Astrocyte (in vitro differentiated cells and primary cell): Measurements from ENCODE around the gene UBR4. TPM values are rescaled to one million over a fixed set of nuclear protein-coding genes. Genes with fewer than 3 reads are reported as not detected.

ENCODE experiments used
- DNase-seq: peaks from one replicate; pipeline ENCODE4 v3.0.0-alpha.2; 2010; ENCODE audit warnings: low read depth
- FAIRE-seq: peaks from 2 replicates; lab custom pipeline; 2011; peaks lifted over from hg19 to GRCh38; lab: Jason Lieb, UNC
- H2AFZ ChIP-seq: 2 replicates; pipeline ENCODE4 v1.6.0; 2012; ENCODE audit warnings: low read depth, low read length, inconsistent platforms
- H3K27ac ChIP-seq: 2 replicates; pipeline ENCODE4 v1.5.1; 2011; ENCODE audit warnings: low read depth, low read length, inconsistent platforms
- H3K27me3 ChIP-seq: 2 replicates; pipeline ENCODE4 v1.6.0; 2011; ENCODE audit warnings: low read length, inconsistent platforms; ENCODE audit not compliant: insufficient read depth
- H3K36me3 ChIP-seq: 2 replicates; pipeline ENCODE4 v1.5.1; 2011; ENCODE audit warnings: low read length, inconsistent platforms; ENCODE audit not compliant: insufficient read depth
- H3K4me1 ChIP-seq: 2 replicates; pipeline ENCODE4 v1.5.1; 2011; ENCODE audit warnings: low read length, inconsistent platforms; ENCODE audit not compliant: insufficient read depth
- H3K4me2 ChIP-seq: 2 replicates; pipeline ENCODE4 v1.6.0; 2012; ENCODE audit warnings: low read length, inconsistent platforms
- H3K4me3 ChIP-seq: 2 replicates; pipeline ENCODE4 v1.5.1; 2011; ENCODE audit warnings: low read depth, mild to moderate bottlenecking, low read length, inconsistent platforms; ENCODE audit not compliant: insufficient read depth
- H3K79me2 ChIP-seq: 2 replicates; pipeline ENCODE4 v1.6.0; 2012; ENCODE audit warnings: mild to moderate bottlenecking, low read length, inconsistent platforms; ENCODE audit not compliant: insufficient read depth
- H3K9ac ChIP-seq: 2 replicates; pipeline ENCODE4 v1.6.0; 2012; ENCODE audit warnings: mild to moderate bottlenecking, low read length, inconsistent platforms
- H3K9me3 ChIP-seq: 2 replicates; pipeline ENCODE4 v1.5.1; 2012; ENCODE audit warnings: low read depth, mild to moderate bottlenecking, low read length, inconsistent platforms; ENCODE audit not compliant: insufficient read depth
- H4K20me1 ChIP-seq: 2 replicates; pipeline ENCODE4 v1.6.0; 2012; ENCODE audit warnings: low read length, inconsistent platforms; ENCODE audit not compliant: insufficient read depth
- H3K27ac Mint-ChIP-seq: one replicate; pipeline ENCODE4 v1.8.0; 2021; ENCODE audit warnings: mild to moderate bottlenecking, mixed read lengths; ENCODE audit not compliant: unreplicated experiment
- H3K27me3 Mint-ChIP-seq: one replicate; pipeline ENCODE4 v1.8.0; 2021; ENCODE audit warnings: low read depth, mixed read lengths; ENCODE audit not compliant: unreplicated experiment
- H3K36me3 Mint-ChIP-seq: one replicate; pipeline ENCODE4 v1.8.0; 2021; ENCODE audit warnings: low read depth, mixed read lengths; ENCODE audit not compliant: unreplicated experiment
- H3K4me1 Mint-ChIP-seq: one replicate; pipeline ENCODE4 v1.8.0; 2021; ENCODE audit warnings: low read depth, mixed read lengths; ENCODE audit not compliant: unreplicated experiment
- H3K4me3 Mint-ChIP-seq: one replicate; pipeline ENCODE4 v1.8.0; 2021; ENCODE audit warnings: mild to moderate bottlenecking, moderate library complexity, mixed read lengths; ENCODE audit not compliant: unreplicated experiment
- H3K9me3 Mint-ChIP-seq: one replicate; pipeline ENCODE4 v1.8.0; 2021; ENCODE audit warnings: mild to moderate bottlenecking, mixed read lengths; ENCODE audit not compliant: unreplicated experiment
- EZH2 ChIP-seq: IDR thresholded peaks from 2 replicates; pipeline ENCODE4 v1.6.1; 2012; ENCODE audit warnings: mild to moderate bottlenecking, low read length, inconsistent platforms; ENCODE audit not compliant: insufficient read depth
- total RNA-seq: library from RNA; stranded (reverse); gene quantifications from 2 replicates; pipeline ENCODE4 v1.2.1, GENCODE V29; 2021
- TF ChIP-seq, protein P1 (sequence below): IDR thresholded peaks from 2 replicates; pipeline ENCODE4 v1.5.1; 2011; ENCODE audit warnings: low read depth, mild to moderate bottlenecking, inconsistent platforms, low read length, moderate library complexity; ENCODE audit not compliant: insufficient read depth

The UBR4 gene
- total RNA-seq, 1 donor from 2014 or later: 153 TPM

DNA sequence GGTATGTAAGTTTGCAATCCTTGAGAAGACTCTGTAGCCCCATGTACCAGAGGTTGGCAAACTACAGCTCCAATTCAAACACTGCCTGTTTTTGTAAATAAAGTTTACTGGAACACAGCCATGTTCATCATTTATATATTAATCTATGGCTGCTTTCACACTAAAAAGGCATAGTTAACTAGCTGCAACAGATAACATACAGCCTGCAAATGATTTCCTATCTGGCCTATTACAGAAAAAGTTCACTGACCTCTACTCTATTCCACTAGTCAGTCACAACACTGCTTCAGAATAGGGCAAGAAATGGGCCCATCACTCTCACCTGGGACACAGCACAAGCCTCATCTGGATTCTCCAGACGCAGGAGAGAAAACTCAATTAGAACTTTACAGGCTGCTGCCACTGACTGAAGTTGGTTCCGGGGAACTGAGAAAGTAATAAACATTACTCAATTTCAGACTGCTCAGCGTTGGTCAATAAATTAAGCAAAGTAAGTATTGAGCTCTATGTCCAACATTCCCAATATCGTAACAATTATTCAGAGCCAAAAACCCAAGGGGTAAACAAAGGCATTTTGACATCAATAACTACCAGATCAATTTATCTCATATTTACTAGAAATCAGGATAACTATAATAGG, 10.6 kb downstream of the UBR4 start:
- no peaks in the 10 kb centered on the region for H3K27me3 ChIP-seq
- Mint-ChIP-seq H3K4me3 (no peak overlapping the region), H3K9me3 (no peaks in the 10 kb centered on the region), H3K36me3 (peaks cover 2% of the 10 kb centered on the region), H3K27ac (no peak overlapping the region), H3K27me3 (no peaks in the 10 kb centered on the region), H3K4me1 (peaks cover 16% of the 10 kb centered on the region)
- H4K20me1 ChIP-seq: peaks cover 80% of the 10 kb centered on the region
- H3K4me2 ChIP-seq: no peak overlapping the region
- H3K27ac ChIP-seq: no peak overlapping the region
- no peak overlapping the region for H2AFZ ChIP-seq
- no peak overlapping the region for H3K9ac ChIP-seq
- H3K4me3 ChIP-seq: no peak overlapping the region
- FAIRE-seq (no peak), DNase-seq (no peak)
- H3K36me3 ChIP-seq: peaks cover 48% of the 10 kb centered on the region
- no peaks in the 10 kb centered on the region for H3K9me3 ChIP-seq
- TF ChIP-seq EZH2: no peak
- TF ChIP-seq, protein P1, sequence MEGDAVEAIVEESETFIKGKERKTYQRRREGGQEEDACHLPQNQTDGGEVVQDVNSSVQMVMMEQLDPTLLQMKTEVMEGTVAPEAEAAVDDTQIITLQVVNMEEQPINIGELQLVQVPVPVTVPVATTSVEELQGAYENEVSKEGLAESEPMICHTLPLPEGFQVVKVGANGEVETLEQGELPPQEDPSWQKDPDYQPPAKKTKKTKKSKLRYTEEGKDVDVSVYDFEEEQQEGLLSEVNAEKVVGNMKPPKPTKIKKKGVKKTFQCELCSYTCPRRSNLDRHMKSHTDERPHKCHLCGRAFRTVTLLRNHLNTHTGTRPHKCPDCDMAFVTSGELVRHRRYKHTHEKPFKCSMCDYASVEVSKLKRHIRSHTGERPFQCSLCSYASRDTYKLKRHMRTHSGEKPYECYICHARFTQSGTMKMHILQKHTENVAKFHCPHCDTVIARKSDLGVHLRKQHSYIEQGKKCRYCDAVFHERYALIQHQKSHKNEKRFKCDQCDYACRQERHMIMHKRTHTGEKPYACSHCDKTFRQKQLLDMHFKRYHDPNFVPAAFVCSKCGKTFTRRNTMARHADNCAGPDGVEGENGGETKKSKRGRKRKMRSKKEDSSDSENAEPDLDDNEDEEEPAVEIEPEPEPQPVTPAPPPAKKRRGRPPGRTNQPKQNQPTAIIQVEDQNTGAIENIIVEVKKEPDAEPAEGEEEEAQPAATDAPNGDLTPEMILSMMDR: no peak
- H3K4me1 ChIP-seq: peaks cover 10% of the 10 kb centered on the region
- peaks cover 73% of the 10 kb centered on the region for H3K79me2 ChIP-seq

DNA sequence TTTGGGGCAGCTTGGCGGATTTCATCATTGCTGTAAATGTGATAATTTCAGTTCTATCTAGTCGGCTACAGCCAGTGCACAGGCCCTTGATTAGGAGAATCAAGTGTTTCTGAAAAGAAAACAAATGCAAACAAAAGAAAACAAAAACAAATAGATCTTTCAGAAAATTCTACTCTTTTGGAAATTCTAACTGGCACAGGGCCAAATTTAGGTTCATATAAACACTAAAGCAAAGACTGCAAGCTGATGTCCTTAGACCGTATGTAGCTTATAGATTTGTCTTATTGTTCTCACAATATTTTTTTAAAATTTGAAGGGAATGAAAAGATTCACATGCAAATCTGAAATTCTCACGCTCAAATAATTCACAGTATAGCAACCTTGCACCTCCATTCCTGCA, 11.2 kb downstream of the UBR4 start:
- no peak overlapping the region for H2AFZ ChIP-seq
- Mint-ChIP-seq H3K4me1 (peaks cover 16% of the 10 kb centered on the region), H3K9me3 (no peaks in the 10 kb centered on the region), H3K4me3 (no peak overlapping the region), H3K27ac (no peak overlapping the region), H3K36me3 (peaks cover 2% of the 10 kb centered on the region), H3K27me3 (no peaks in the 10 kb centered on the region)
- H3K4me3 ChIP-seq: no peak overlapping the region
- no peaks in the 10 kb centered on the region for H3K27me3 ChIP-seq
- peaks cover 78% of the 10 kb centered on the region for H4K20me1 ChIP-seq
- no peak for TF ChIP-seq EZH2
- TF ChIP-seq, protein P1: no peak
- H3K9me3 ChIP-seq: no peaks in the 10 kb centered on the region
- no peak overlapping the region for H3K4me2 ChIP-seq
- DNase-seq: no peak
- FAIRE-seq: no peak
- H3K79me2 ChIP-seq: peaks cover 70% of the 10 kb centered on the region
- H3K4me1 ChIP-seq: peaks cover 9% of the 10 kb centered on the region
- H3K9ac ChIP-seq: no peak overlapping the region
- H3K36me3 ChIP-seq: peaks cover 53% of the 10 kb centered on the region
- H3K27ac ChIP-seq: no peak overlapping the region

DNA sequence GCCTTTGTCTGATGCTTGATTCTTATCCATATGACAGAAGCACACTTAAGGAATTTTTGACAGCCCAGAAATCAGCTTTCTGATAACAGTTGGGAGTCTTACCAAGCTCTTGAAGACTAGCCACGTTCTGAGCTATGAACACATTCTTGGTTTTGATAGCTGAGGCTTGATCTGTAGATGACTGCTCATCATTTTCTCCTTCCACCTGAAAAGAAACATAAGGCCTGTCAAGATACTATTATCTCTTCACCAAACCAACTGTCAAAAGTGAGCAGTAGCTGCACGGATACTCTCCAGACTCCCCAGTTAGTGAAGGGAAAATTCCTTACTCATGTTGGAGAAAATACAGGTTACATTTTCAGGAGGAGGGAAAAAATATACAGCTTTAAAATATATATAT, 12.2 kb downstream of the UBR4 start:
- Histone ChIP-seq H2AFZ (no peak overlapping the region), H3K27ac (no peak overlapping the region), H3K9ac (no peak overlapping the region), H3K4me1 (peaks cover 3% of the 10 kb centered on the region), H3K27me3 (no peaks in the 10 kb centered on the region), H3K4me2 (no peak overlapping the region), H3K79me2 (peaks cover 67% of the 10 kb centered on the region), H3K36me3 (peaks cover 63% of the 10 kb centered on the region), H3K4me3 (no peak overlapping the region), H3K9me3 (no peaks in the 10 kb centered on the region), H4K20me1 (peaks cover 78% of the 10 kb centered on the region)
- FAIRE-seq (no peak), DNase-seq (no peak)
- Mint-ChIP-seq H3K27ac (no peak overlapping the region), H3K4me1 (peaks cover 10% of the 10 kb centered on the region), H3K27me3 (no peaks in the 10 kb centered on the region), H3K4me3 (no peak overlapping the region), H3K36me3 (peaks cover 10% of the 10 kb centered on the region), H3K9me3 (no peaks in the 10 kb centered on the region)
- TF ChIP-seq EZH2: no peak
- TF ChIP-seq, protein P1: no peak
